ENCODE measurements around the gene TRMT2A.
"Not testable (repeated sequence)": the region's sequence is repeated elsewhere in the genome, so short reads cannot be mapped to it uniquely, and the experiment has no call there.

Gene TRMT2A, protein sequence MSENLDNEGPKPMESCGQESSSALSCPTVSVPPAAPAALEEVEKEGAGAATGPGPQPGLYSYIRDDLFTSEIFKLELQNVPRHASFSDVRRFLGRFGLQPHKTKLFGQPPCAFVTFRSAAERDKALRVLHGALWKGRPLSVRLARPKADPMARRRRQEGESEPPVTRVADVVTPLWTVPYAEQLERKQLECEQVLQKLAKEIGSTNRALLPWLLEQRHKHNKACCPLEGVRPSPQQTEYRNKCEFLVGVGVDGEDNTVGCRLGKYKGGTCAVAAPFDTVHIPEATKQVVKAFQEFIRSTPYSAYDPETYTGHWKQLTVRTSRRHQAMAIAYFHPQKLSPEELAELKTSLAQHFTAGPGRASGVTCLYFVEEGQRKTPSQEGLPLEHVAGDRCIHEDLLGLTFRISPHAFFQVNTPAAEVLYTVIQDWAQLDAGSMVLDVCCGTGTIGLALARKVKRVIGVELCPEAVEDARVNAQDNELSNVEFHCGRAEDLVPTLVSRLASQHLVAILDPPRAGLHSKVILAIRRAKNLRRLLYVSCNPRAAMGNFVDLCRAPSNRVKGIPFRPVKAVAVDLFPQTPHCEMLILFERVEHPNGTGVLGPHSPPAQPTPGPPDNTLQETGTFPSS

DNA sequence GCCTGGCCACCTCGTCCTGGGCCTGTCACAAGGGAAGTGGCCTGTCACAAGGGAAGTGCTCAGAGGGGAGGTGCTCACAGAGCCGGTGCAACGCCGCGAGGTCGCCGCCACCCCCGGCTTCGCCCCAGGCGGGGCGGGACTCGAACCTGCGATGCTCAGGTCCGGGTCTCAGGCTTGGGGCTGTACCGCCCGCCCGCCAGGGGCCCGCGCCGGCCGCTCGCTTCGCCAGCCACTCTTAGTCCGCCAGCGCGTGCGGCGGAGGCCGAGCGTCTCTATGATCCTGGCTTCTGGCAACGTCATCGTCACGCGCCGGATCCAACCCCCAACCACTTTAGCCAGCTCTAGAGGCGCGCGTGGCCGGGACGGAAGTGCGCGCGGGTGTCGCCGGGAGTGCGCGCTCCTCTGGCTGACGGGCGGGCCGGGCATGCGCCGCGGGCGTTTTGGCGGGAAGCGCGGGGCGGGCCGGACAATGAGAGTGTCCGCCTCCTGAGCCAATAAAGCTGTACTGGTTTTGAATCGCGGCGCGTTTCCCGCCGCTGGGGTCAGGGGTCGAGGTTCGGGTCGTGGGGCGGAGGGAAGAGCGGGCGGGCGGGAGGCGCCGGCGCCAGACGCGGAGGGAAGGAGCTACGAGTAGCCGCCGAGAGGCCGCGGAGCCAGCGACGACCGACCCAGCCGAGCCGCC is at the start of gene TRMT2A:
TSS of gene TRMT2A (minus strand) at position 276 of the 682 bp plus-strand sequence. CDS start 320 bp downstream, outside the sequence.
- DNase-seq (ENCODE audit: low spot score): peak; percentile 98
- H3K27ac ChIP-seq: peak within 1 kb of the TSS; percentile 67 to 93
- H3K4me3 ChIP-seq: peak within 1 kb of the TSS; percentile 90
- no peak for TF ChIP-seq CTCF (IDR thresholded peaks at IDR 0.05)

- Histone ChIP-seq H3K27ac (no peak overlapping the region), H3K4me3 (no peak overlapping the region)
- TF ChIP-seq CTCF (IDR thresholded peaks at IDR 0.05): no peak
- no peak for DNase-seq (ENCODE audit: low spot score)
Observed at GRCh38 chr22:20166703-20167102, 49.7 kb upstream of the TRMT2A start.

DNA sequence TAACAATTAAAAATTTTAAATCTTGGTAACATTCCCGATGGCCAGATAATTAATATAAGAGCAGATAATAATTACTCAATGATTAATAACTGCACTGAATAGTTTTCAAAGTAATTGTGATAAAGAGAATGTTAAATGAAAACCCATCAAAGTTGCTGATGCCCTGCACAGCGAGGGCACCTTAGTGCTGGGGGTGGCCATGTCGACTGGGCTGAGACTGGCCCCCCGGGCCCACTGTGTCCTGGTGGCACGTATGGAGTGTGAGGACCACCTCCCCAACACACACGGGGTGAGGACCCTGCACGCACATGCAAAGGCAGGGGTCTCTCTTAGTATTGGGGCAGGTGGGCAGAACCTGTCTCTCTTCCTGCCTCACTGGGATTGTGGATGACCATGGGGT is 48.9 kb upstream of the TRMT2A start:
- Histone ChIP-seq H3K4me3 (no peak overlapping the region), H3K27ac (no peak overlapping the region)
- no peak for DNase-seq (ENCODE audit: low spot score)
- no peak for TF ChIP-seq CTCF (IDR thresholded peaks at IDR 0.05)

DNA sequence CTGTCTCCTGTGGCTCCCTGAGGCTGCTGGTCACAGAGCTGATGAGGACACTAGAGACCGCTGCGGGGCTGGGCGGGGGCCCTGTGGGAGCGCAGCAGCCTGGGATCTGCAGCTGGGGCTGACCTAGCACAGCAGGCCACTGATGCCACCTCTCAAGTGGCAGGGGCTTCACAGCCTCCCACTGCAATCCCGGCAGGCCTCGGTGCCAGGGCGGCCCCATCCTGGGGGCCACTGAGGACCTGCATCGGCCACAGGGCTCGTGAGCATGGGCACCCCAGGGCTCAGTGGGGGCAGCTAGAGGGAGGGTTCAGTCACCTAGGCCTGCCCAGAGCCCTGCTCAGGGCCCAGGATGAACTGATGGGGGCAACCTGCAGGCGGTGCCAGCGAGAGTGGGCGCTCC is 48.4 kb upstream of the TRMT2A start:
- no peak for TF ChIP-seq CTCF (IDR thresholded peaks at IDR 0.05)
- DNase-seq (ENCODE audit: low spot score): no peak
- Histone ChIP-seq H3K4me3 (no peak overlapping the region), H3K27ac (no peak overlapping the region)

GRCh38 chr22:20164863-20165262 is 47.8 kb upstream of the TRMT2A start:
- no peak for TF ChIP-seq CTCF (IDR thresholded peaks at IDR 0.05)
- DNase-seq (ENCODE audit: low spot score): no peak
- H3K4me3 ChIP-seq: no peak overlapping the region

GRCh38 chr22:20160041-20160440 is 43.0 kb upstream of the TRMT2A start:
- H3K4me3 ChIP-seq: no peak overlapping the region
- H3K27ac ChIP-seq: no peak overlapping the region
- no peak for DNase-seq (ENCODE audit: low spot score)
- TF ChIP-seq CTCF (IDR thresholded peaks at IDR 0.05): no peak

More at GRCh38 chr22:20164863-20165262, 47.8 kb upstream of the TRMT2A start:
- no peak overlapping the region for H3K27ac ChIP-seq

DNA sequence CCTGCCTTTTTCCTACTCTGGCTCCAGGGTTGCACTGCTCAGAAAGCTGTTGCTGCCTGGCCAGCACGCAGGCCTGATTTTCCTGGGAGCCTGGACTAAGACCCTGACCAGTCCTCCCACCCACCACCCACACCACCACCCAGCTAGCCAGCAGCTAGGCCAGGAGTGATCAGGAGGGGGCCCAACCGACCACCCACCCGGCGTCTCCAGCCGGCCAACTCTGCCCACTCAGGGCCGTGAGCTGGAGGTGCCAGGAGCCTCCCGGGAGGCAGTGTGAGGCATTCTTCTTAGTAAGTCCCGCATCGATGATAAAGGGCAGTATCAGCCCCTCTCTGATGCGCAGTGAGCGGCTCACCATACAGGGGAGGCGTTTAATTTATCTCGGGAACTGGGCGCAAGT is 42.5 kb upstream of the TRMT2A start:
- not testable (repeated sequence) for H3K4me3 ChIP-seq; H3K27ac ChIP-seq; DNase-seq (ENCODE audit: low spot score)

Data from coronary artery (tissue), 2 donors.